ENCODE results near the gene CPNE4.

The CPNE4 gene

DNA sequence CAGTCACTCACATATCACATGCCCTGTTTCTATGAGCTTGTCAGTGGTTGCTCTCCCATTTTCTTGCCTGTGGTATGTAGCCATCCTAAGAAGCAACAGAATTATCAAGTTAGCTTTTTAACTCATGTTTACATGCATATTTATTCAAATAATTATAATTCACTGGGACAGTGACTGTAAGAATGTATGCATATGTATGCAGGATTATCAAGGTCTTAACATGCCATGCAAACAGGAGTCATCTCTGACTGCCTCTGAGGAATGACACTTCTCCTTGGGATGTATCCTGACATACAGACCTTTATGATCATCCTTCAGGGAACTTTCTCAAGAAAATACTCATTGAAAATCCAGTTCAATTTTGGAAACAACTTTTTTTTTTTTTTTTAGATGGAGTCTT is 240.9 kb downstream of the CPNE4 start:
- no peak for DNase-seq (ENCODE audit: low spot score)
- TF ChIP-seq, protein P1, sequence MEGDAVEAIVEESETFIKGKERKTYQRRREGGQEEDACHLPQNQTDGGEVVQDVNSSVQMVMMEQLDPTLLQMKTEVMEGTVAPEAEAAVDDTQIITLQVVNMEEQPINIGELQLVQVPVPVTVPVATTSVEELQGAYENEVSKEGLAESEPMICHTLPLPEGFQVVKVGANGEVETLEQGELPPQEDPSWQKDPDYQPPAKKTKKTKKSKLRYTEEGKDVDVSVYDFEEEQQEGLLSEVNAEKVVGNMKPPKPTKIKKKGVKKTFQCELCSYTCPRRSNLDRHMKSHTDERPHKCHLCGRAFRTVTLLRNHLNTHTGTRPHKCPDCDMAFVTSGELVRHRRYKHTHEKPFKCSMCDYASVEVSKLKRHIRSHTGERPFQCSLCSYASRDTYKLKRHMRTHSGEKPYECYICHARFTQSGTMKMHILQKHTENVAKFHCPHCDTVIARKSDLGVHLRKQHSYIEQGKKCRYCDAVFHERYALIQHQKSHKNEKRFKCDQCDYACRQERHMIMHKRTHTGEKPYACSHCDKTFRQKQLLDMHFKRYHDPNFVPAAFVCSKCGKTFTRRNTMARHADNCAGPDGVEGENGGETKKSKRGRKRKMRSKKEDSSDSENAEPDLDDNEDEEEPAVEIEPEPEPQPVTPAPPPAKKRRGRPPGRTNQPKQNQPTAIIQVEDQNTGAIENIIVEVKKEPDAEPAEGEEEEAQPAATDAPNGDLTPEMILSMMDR (IDR thresholded peaks at IDR 0.05; ENCODE audit: borderline replicate concordance, control extremely low read depth, extremely low read depth, insufficient read depth, missing control alignments) = no peak
- in situ Hi-C loops (cut with MboI; ENCODE audit: low sequenced_read_pairs, unreplicated experiment) = loop anchor here (10.0 kb wide), 1 partner anchor 231 kb away; no protein-coding TSS in a partner anchor

DNA sequence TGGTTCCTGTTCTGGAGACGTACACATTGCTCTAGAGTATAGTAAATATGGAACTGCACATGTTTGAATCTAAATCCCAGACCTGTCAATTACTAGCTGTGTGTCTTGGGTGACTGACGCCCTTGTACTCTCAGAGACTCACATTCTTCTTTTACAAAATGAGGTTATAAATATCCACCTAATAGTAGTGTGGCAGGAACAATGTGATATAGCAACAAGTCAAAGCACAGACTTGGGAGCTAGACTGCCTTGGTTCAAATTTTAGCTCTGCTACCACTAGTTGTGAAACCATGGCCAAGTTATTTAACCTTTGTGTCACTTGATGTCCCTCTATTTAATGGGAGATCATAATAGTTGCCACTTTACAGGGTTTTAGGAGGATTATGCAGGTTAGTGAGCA is 245.6 kb downstream of the CPNE4 start:
- in situ Hi-C loops (cut with MboI; ENCODE audit: low sequenced_read_pairs, unreplicated experiment) = no loop called here
- no peak for DNase-seq (ENCODE audit: low spot score)
- TF ChIP-seq, protein P1 (IDR thresholded peaks at IDR 0.05; ENCODE audit: borderline replicate concordance, control extremely low read depth, extremely low read depth, insufficient read depth, missing control alignments) = no peak

- TF ChIP-seq, protein P1 (IDR thresholded peaks at IDR 0.05; ENCODE audit: borderline replicate concordance, control extremely low read depth, extremely low read depth, insufficient read depth, missing control alignments) = no peak
- no peak for DNase-seq (ENCODE audit: low spot score)
- in situ Hi-C loops (cut with MboI; ENCODE audit: low sequenced_read_pairs, unreplicated experiment) = no loop called here
These were observed 248.4 kb downstream of the CPNE4 start for GRCh38 chr3:131786386-131786785.

DNA sequence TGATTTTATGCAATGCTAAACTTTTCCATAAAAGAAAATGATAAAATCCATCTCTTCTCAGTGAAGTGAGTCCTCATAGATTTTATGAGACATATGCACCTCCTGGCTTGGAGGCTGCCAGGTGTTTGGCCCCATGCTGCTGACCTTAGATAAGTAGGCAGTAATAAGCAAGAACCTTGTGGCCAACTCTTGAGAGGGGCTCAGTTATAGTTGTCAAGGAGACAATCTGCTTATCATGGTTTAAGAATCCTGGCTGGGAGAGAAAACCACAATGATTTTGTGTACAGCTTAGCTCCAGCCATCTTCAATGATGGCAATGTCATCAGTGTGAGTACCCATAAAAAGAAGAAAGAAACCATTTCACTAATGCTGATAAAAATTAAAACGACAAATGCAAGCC is 252.1 kb downstream of the CPNE4 start:
- no peak for DNase-seq (ENCODE audit: low spot score)
- in situ Hi-C loops (cut with MboI; ENCODE audit: low sequenced_read_pairs, unreplicated experiment) = no loop called here
- TF ChIP-seq, protein P1 (IDR thresholded peaks at IDR 0.05; ENCODE audit: borderline replicate concordance, control extremely low read depth, extremely low read depth, insufficient read depth, missing control alignments) = no peak

- TF ChIP-seq, protein P1 (IDR thresholded peaks at IDR 0.05; ENCODE audit: borderline replicate concordance, control extremely low read depth, extremely low read depth, insufficient read depth, missing control alignments) = no peak
- DNase-seq (ENCODE audit: low spot score) = no peak
- in situ Hi-C loops (cut with MboI; ENCODE audit: low sequenced_read_pairs, unreplicated experiment) = no loop called here
These were observed 256.3 kb downstream of the CPNE4 start for GRCh38 chr3:131778526-131778925.

GRCh38 chr3:131775650-131776049 is 259.2 kb downstream of the CPNE4 start:
- in situ Hi-C loops (cut with MboI; ENCODE audit: low sequenced_read_pairs, unreplicated experiment) = no loop called here
- no peak for DNase-seq (ENCODE audit: low spot score)
- TF ChIP-seq, protein P1 (IDR thresholded peaks at IDR 0.05; ENCODE audit: borderline replicate concordance, control extremely low read depth, extremely low read depth, insufficient read depth, missing control alignments) = no peak

All from GM13976 (cell line).